B cell (primary cell): ENCODE results near the gene ARMH3. TPM values are rescaled to one million over a fixed set of nuclear protein-coding genes. Genes with fewer than 3 reads are reported as not detected.

Experiments used
- ATAC-seq: fragments of 200-7000 bp; cut with Tn5 transposase; one replicate; pipeline ENCODE4 v1.10.0; 2021; ENCODE audit warnings: low read depth, mild to moderate bottlenecking, moderate number of reproducible peaks, moderate library complexity
- CTCF ChIA-PET: fragments of 350-600 bp; sonication (Branson Sonifier 250); formaldehyde crosslinking; loops from one replicate; lab custom pipeline; 2021; ENCODE audit warnings: antibody characterized with exemption, inconsistent platforms; lab: Charles Lee
- POLR2A ChIA-PET: fragments of 350-600 bp; sonication (Branson Sonifier 250); formaldehyde crosslinking; loops from one replicate; lab custom pipeline; 2021; ENCODE audit warnings: antibody characterized with exemption; lab: Charles Lee
- DNase-seq: peaks from one replicate; pipeline ENCODE4 v3.0.0; 2013
- H2AFZ ChIP-seq: 2 replicates; pipeline ENCODE4 v1.6.1; 2012; ENCODE audit warnings: mild to moderate bottlenecking, low read depth, low read length; ENCODE audit not compliant: insufficient read depth, poor library complexity, severe bottlenecking
- H3K27ac ChIP-seq, 2 donors: 1 replicate in 1 of 2; 2 replicates in 1 of 2; pipeline ENCODE4 v1.5.1; 2012 to 2013; ENCODE audit warnings: low read length in 2 of 2, mild to moderate bottlenecking in 2 of 2, moderate library complexity in 1 of 2
- H3K27me3 ChIP-seq, 4 experiments: fragments of 200-600 bp in 1 of 4; sonication (generic) in 1 of 4; replicated peaks in 1 of 4; 1 replicate in 2 of 4; 2 replicates in 2 of 4; pipeline versions ENCODE4 v1.6.1 to v1.7.0; 2013 to 2016; ENCODE audit warnings: low read length in 3 of 4, mild to moderate bottlenecking in 2 of 4, mixed read lengths in 1 of 4, moderate library complexity in 1 of 4; ENCODE audit not compliant: insufficient read depth in 4 of 4, control insufficient read depth in 3 of 4; ENCODE audit errors: control extremely low read depth in 1 of 4
- H3K36me3 ChIP-seq, 2 experiments: replicated peaks in 1 of 2; 1 replicate in 1 of 2; 2 replicates in 1 of 2; pipeline versions ENCODE4 v1.6.1 to v1.7.1; 2013; ENCODE audit warnings: low read length in 1 of 2; ENCODE audit not compliant: insufficient read depth in 2 of 2, control insufficient read depth in 1 of 2; ENCODE audit errors: control extremely low read depth in 1 of 2, extremely low read depth in 1 of 2
- H3K4me1 ChIP-seq, 2 donors: fragments of 200-600 bp in 1 of 2; sonication (generic) in 1 of 2; 1 replicate in 1 of 2; 2 replicates in 1 of 2; pipeline versions ENCODE4 v1.5.1 to v1.6.1; 2013 to 2017; ENCODE audit warnings: low read length in 2 of 2; ENCODE audit not compliant: control insufficient read depth in 2 of 2, insufficient read depth in 2 of 2
- H3K4me2 ChIP-seq: replicated peaks from 2 replicates; pipeline ENCODE3; 2012; ENCODE audit warnings: mild to moderate bottlenecking, low read depth, low read length; ENCODE audit not compliant: poor library complexity, severe bottlenecking
- H3K4me3 ChIP-seq, 5 experiments: fragments of 200-600 bp in 1 of 5; sonication (generic) in 1 of 5; 1 replicate in 3 of 5; 2 replicates in 2 of 5; pipeline versions ENCODE4 v1.5.1 to v1.7.0; 2011 to 2016; ENCODE audit warnings: low read length in 4 of 5, mild to moderate bottlenecking in 4 of 5, low read depth in 2 of 5, control low read depth in 1 of 5, moderate library complexity in 1 of 5; ENCODE audit not compliant: insufficient read depth in 1 of 5; ENCODE audit errors: control extremely low read depth in 1 of 5, extremely low read depth in 1 of 5
- H3K79me2 ChIP-seq: fragments of 200-600 bp; sonication (generic); one replicate; pipeline ENCODE4 v1.6.0; 2016; ENCODE audit warnings: low read length; ENCODE audit not compliant: control insufficient read depth, insufficient read depth
- H3K9ac ChIP-seq: fragments of 200-600 bp; sonication (generic); 2 replicates; pipeline ENCODE4 v1.6.1; 2017; ENCODE audit warnings: mild to moderate bottlenecking, low read length, moderate library complexity
- H3K9me3 ChIP-seq, 3 donors: one replicate each; pipeline versions ENCODE4 v1.6.1 to v1.7.1; 2013; ENCODE audit warnings: low read length in 2 of 3; ENCODE audit not compliant: control insufficient read depth in 2 of 3, insufficient read depth in 1 of 3; ENCODE audit errors: control extremely low read depth in 1 of 3
- H4K20me1 ChIP-seq: 2 replicates; pipeline ENCODE4 v1.6.0; 2012; ENCODE audit warnings: mild to moderate bottlenecking, low read length; ENCODE audit not compliant: insufficient read depth, control insufficient read depth, poor library complexity, severe bottlenecking
- H3K27ac Mint-ChIP-seq: one replicate; pipeline ENCODE4 v1.8.0; 2021; ENCODE audit warnings: mixed read lengths
- H3K27me3 Mint-ChIP-seq: one replicate; pipeline ENCODE4 v1.8.0; 2021; ENCODE audit warnings: mixed read lengths
- H3K4me1 Mint-ChIP-seq: one replicate; pipeline ENCODE4 v1.8.0; 2021; ENCODE audit warnings: mixed read lengths
- H3K4me3 Mint-ChIP-seq: one replicate; pipeline ENCODE4 v1.8.0; 2021; ENCODE audit warnings: mixed read lengths
- H3K9me3 Mint-ChIP-seq: one replicate; pipeline ENCODE4 v1.8.0; 2022; ENCODE audit warnings: mixed read lengths; ENCODE audit not compliant: insufficient read depth
- EZH2 ChIP-seq: IDR thresholded peaks from 2 replicates; pipeline ENCODE4 v1.6.1; 2012; ENCODE audit warnings: borderline replicate concordance, low read depth, mild to moderate bottlenecking, moderate library complexity, low read length; ENCODE audit not compliant: insufficient read depth, poor library complexity, severe bottlenecking
- WGBS: methylation state at CpG from one replicate; pipeline ENCODE4 v1.1.5; 2013; ENCODE audit warnings: missing lambda C conversion rate; ENCODE audit not compliant: insufficient coverage; 5-methylcytosine and 5-hydroxymethylcytosine counted together
- intact Hi-C: fragments of 100-400 bp; cut with micrococcal nuclease; formaldehyde crosslinking; loops from one replicate; pipeline ENCODE4 v1.10.0; 2022
- polyA plus RNA-seq: library from polyadenylated mRNA; depleted of rRNA; stranded (reverse); fragments of >200 nt; gene quantifications from 2 replicates; pipeline ENCODE4 v1.2.3, GENCODE V29; 2012
- total RNA-seq, 2 donors: library from RNA; stranded (reverse); fragments of 120-200 nt in 1 of 2; gene quantifications; 1 replicate in 1 of 2; 2 replicates in 1 of 2; pipeline versions ENCODE4 v1.2.3 to v1.2.4, GENCODE V29; 2013 to 2022
- TF ChIP-seq, protein P1 (sequence below): fragments of 200-600 bp; IDR thresholded peaks from one replicate; pipeline ENCODE4 v1.8.0; 2022; ENCODE audit warnings: antibody characterized with exemption, mild to moderate bottlenecking

Gene ARMH3
- total and polyA plus RNA-seq, 2 donors (not counting 1 experiment from before 2014, with no cell fraction given): 33.4 to 40.7 TPM

DNA sequence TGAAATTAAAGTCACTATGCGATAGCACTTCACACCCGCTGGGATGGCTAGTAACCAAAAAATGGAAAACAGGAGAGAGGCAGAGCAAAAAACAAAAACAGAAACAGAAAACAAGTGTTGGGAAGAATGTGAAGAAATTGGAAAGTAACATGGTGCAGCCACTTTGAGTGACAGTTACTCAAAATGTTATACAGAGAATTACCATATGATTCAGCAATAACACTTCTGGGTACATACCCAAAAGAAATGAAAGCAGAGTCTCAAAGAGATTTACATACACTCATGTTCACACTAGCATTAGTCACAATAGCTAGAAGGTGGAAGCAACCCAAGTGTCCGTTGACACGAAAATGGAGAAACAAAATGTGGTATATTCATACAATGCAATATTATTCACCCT lies 123.8 kb downstream of the ARMH3 start:
- Histone ChIP-seq H3K4me3 (no peak overlapping the region), H3K4me2 (no peak overlapping the region), H3K36me3 (peaks cover 0 to 8% of the 10 kb centered on the region in 2 experiments), H3K79me2 (peaks cover 18% of the 10 kb centered on the region), H3K9me3 (no peaks in the 10 kb centered on the region), H3K9ac (no peak overlapping the region), H4K20me1 (no peaks in the 10 kb centered on the region), H3K4me1 (peaks cover 5 to 6% of the 10 kb centered on the region in 2 donors), H3K27ac (no peak overlapping the region), H3K27me3 (no peaks in the 10 kb centered on the region), H2AFZ (no peak overlapping the region)
- TF ChIP-seq, protein P1, sequence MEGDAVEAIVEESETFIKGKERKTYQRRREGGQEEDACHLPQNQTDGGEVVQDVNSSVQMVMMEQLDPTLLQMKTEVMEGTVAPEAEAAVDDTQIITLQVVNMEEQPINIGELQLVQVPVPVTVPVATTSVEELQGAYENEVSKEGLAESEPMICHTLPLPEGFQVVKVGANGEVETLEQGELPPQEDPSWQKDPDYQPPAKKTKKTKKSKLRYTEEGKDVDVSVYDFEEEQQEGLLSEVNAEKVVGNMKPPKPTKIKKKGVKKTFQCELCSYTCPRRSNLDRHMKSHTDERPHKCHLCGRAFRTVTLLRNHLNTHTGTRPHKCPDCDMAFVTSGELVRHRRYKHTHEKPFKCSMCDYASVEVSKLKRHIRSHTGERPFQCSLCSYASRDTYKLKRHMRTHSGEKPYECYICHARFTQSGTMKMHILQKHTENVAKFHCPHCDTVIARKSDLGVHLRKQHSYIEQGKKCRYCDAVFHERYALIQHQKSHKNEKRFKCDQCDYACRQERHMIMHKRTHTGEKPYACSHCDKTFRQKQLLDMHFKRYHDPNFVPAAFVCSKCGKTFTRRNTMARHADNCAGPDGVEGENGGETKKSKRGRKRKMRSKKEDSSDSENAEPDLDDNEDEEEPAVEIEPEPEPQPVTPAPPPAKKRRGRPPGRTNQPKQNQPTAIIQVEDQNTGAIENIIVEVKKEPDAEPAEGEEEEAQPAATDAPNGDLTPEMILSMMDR: no peak
- TF ChIP-seq EZH2: no peak
- Mint-ChIP-seq H3K4me1 (peaks cover 13% of the 10 kb centered on the region), H3K4me3 (no peak overlapping the region), H3K9me3 (no peaks in the 10 kb centered on the region), H3K27me3 (no peaks in the 10 kb centered on the region), H3K27ac (no peak overlapping the region)
- CTCF ChIA-PET: no interaction called here
- intact Hi-C loops: no loop called here
- DNase-seq (no peak), ATAC-seq (no peak)
- POLR2A ChIA-PET: no interaction called here
- whole genome bisulfite sequencing: 100% methylated on average over 1 of the region's 4 CpGs

DNA sequence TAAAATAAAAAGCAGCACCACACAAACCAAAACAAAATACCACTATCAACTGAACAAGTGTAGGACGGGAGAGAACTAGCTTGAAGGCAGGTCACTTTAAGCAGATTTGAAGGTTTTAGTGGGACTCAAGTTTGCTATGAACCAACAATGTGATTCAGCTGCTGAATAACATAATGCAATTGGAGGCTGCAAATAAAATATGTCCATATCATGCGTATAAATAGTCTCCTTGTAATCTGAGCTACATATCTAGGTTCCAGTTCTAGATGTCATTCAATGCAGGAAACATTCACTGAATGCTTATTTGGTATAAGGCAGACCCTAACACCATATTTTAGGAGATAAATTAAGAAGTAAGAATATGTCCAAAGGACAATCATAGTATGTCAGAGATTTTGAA lies 130.9 kb downstream of the ARMH3 start:
- POLR2A ChIA-PET: no interaction called here
- Histone ChIP-seq H3K27ac (no peak overlapping the region), H3K27me3 (no peaks in the 10 kb centered on the region), H4K20me1 (no peaks in the 10 kb centered on the region), H3K79me2 (peaks cover 11% of the 10 kb centered on the region), H3K4me2 (no peak overlapping the region), H3K4me3 (no peak overlapping the region), H2AFZ (no peak overlapping the region), H3K4me1 (peaks cover 7 to 11% of the 10 kb centered on the region in 2 donors), H3K9ac (no peak overlapping the region), H3K36me3 (peaks cover 1 to 15% of the 10 kb centered on the region in 2 experiments), H3K9me3 (no peaks in the 10 kb centered on the region)
- ATAC-seq: no peak
- no peaks in the 10 kb centered on the region for H3K9me3 Mint-ChIP-seq
- intact Hi-C loops: no loop called here
- CTCF ChIA-PET: interaction anchor here (1.4 kb wide), 1 partner anchor 15 kb away, joined by 3 read pairs; no protein-coding TSS in a partner anchor
- TF ChIP-seq EZH2: no peak
- TF ChIP-seq, protein P1: no peak
- no peaks in the 10 kb centered on the region for H3K27me3 Mint-ChIP-seq
- WGBS: no CpG with 5 or more reads among the region's 2 CpGs
- DNase-seq: no peak
- no peak overlapping the region for H3K4me3 Mint-ChIP-seq
- H3K27ac Mint-ChIP-seq: no peak overlapping the region
- H3K4me1 Mint-ChIP-seq: peaks cover 25% of the 10 kb centered on the region
